Measurements from ENCODE around the gene MDGA2.
A peak's percentile ranks its signal among the peaks of the same experiment; 100 is the strongest.

MDGA2 gene

GRCh38 chr14:47235619-47236018 is 439.8 kb downstream of the MDGA2 start:
- Histone ChIP-seq H3K9ac (ENCODE audit: low read depth, low read length, poor library complexity) (no peak overlapping the region), H2BK15ac (ENCODE audit: low read length) (no peak overlapping the region), H3K79me1 (ENCODE audit: low read depth, low read length) (no peaks in the 10 kb centered on the region), H4K8ac (ENCODE audit: low read depth, low read length) (no peak overlapping the region), H2AK5ac (ENCODE audit: low read depth, low read length) (no peak overlapping the region), H2AFZ (ENCODE audit: low read length) (no peak overlapping the region), H3K27ac (replicated peaks; ENCODE audit: low read length) (no peak overlapping the region), H2BK12ac (ENCODE audit: low read length) (no peak overlapping the region), H3K4ac (ENCODE audit: low read length) (no peak overlapping the region), H3K9me3 (replicated peaks in 1 of 2; ENCODE audit: control insufficient read depth in 2 of 2, insufficient read depth in 1 of 2, low read depth in 1 of 2, low read length in 2 of 2) (no peaks in the 10 kb centered on the region), H4K91ac (ENCODE audit: low read depth, low read length, poor library complexity) (no peak overlapping the region), H3K4me3 (ENCODE audit: low read length in 2 of 2) (no peak overlapping the region), H3K23ac (ENCODE audit: low read depth, low read length, poor library complexity) (no peak overlapping the region), H3K36me3 (replicated peaks in 1 of 2; ENCODE audit: control insufficient read depth in 2 of 2, insufficient read depth in 2 of 2, low read length in 2 of 2) (no peaks in the 10 kb centered on the region), H3K4me1 (ENCODE audit: control insufficient read depth in 2 of 2, insufficient read depth in 1 of 2, low read depth in 1 of 2, low read length in 2 of 2) (no peaks in the 10 kb centered on the region), H3K27me3 (ENCODE audit: control insufficient read depth in 3 of 3, insufficient read depth in 3 of 3, low read depth in 1 of 3, low read length in 3 of 3) (no peaks in the 10 kb centered on the region), H2BK120ac (ENCODE audit: low read depth, low read length) (no peak overlapping the region), H3K4me2 (ENCODE audit: insufficient read depth, low read length, poor library complexity, severe bottlenecking) (no peak overlapping the region), H2BK5ac (ENCODE audit: low read length) (no peak overlapping the region), H3K14ac (ENCODE audit: low read length) (no peak overlapping the region), H3K18ac (ENCODE audit: low read length) (no peak overlapping the region)
- WGBS, 2 donors (ENCODE audit: extremely low coverage in 2 of 2, insufficient read length in 2 of 2, insufficient replicate concordance in 1 of 2) = no CpG with 5 or more reads among the region's 3 CpGs
- no peak for DNase-seq (ENCODE audit: low spot score)

GRCh38 chr14:47226877-47227520 is 448.4 kb downstream of the MDGA2 start:
- H3K9me3 ChIP-seq (replicated peaks in 1 of 2; ENCODE audit: control insufficient read depth in 2 of 2, insufficient read depth in 1 of 2, low read depth in 1 of 2, low read length in 2 of 2) = peaks cover 0 to 4% of the 10 kb centered on the region in 2 donors
- no peak overlapping the region for H2AK5ac ChIP-seq (ENCODE audit: low read depth, low read length)
- H3K36me3 ChIP-seq (replicated peaks in 1 of 2; ENCODE audit: control insufficient read depth in 2 of 2, insufficient read depth in 2 of 2, low read length in 2 of 2) = no peaks in the 10 kb centered on the region
- peaks cover 2 to 4% of the 10 kb centered on the region in 2 donors for H3K4me1 ChIP-seq (ENCODE audit: control insufficient read depth in 2 of 2, insufficient read depth in 1 of 2, low read depth in 1 of 2, low read length in 2 of 2)
- no peak overlapping the region for H2BK120ac ChIP-seq (ENCODE audit: low read depth, low read length)
- H3K27me3 ChIP-seq (ENCODE audit: control insufficient read depth in 3 of 3, insufficient read depth in 3 of 3, low read depth in 1 of 3, low read length in 3 of 3) = no peaks in the 10 kb centered on the region
- H2AFZ ChIP-seq (ENCODE audit: low read length) = peak overlapping the region; percentile 45
- H4K91ac ChIP-seq (ENCODE audit: low read depth, low read length, poor library complexity) = no peak overlapping the region
- no peaks in the 10 kb centered on the region for H3K79me1 ChIP-seq (ENCODE audit: low read depth, low read length)
- H3K9ac ChIP-seq (ENCODE audit: low read depth, low read length, poor library complexity) = no peak overlapping the region
- H3K27ac ChIP-seq (replicated peaks; ENCODE audit: low read length) = no peak overlapping the region
- H3K18ac ChIP-seq (ENCODE audit: low read length) = no peak overlapping the region
- no peak overlapping the region for H2BK5ac ChIP-seq (ENCODE audit: low read length)
- WGBS, 2 donors (ENCODE audit: extremely low coverage in 2 of 2, insufficient read length in 2 of 2, insufficient replicate concordance in 1 of 2) = no CpG with 5 or more reads among the region's 5 CpGs
- H3K4ac ChIP-seq (ENCODE audit: low read length) = no peak overlapping the region
- H4K8ac ChIP-seq (ENCODE audit: low read depth, low read length) = no peak overlapping the region
- H2BK12ac ChIP-seq (ENCODE audit: low read length) = no peak overlapping the region
- DNase-seq (ENCODE audit: low spot score) = no peak
- H3K4me2 ChIP-seq (ENCODE audit: insufficient read depth, low read length, poor library complexity, severe bottlenecking) = no peak overlapping the region
- H3K23ac ChIP-seq (ENCODE audit: low read depth, low read length, poor library complexity) = no peak overlapping the region
- no peak overlapping the region for H3K14ac ChIP-seq (ENCODE audit: low read length)
- no peak overlapping the region for H2BK15ac ChIP-seq (ENCODE audit: low read length)
- H3K4me3 ChIP-seq (ENCODE audit: low read length in 2 of 2) = no peak overlapping the region

GRCh38 chr14:47223656-47224055 is 451.7 kb downstream of the MDGA2 start:
- H3K79me1 ChIP-seq (ENCODE audit: low read depth, low read length) = no peaks in the 10 kb centered on the region
- H3K4ac ChIP-seq (ENCODE audit: low read length) = no peak overlapping the region
- no peak overlapping the region for H2BK15ac ChIP-seq (ENCODE audit: low read length)
- H4K8ac ChIP-seq (ENCODE audit: low read depth, low read length) = no peak overlapping the region
- peaks cover 2 to 6% of the 10 kb centered on the region in 2 donors for H3K4me1 ChIP-seq (ENCODE audit: control insufficient read depth in 2 of 2, insufficient read depth in 1 of 2, low read depth in 1 of 2, low read length in 2 of 2)
- no peak overlapping the region for H3K9ac ChIP-seq (ENCODE audit: low read depth, low read length, poor library complexity)
- H4K91ac ChIP-seq (ENCODE audit: low read depth, low read length, poor library complexity) = no peak overlapping the region
- no peak overlapping the region for H2BK5ac ChIP-seq (ENCODE audit: low read length)
- DNase-seq (ENCODE audit: low spot score) = no peak
- no peak overlapping the region for H3K4me3 ChIP-seq (ENCODE audit: low read length in 2 of 2)
- WGBS, 2 donors (ENCODE audit: extremely low coverage in 2 of 2, insufficient read length in 2 of 2, insufficient replicate concordance in 1 of 2) = no CpG with 5 or more reads among the region's 4 CpGs
- H2AK5ac ChIP-seq (ENCODE audit: low read depth, low read length) = no peak overlapping the region
- no peak overlapping the region for H2BK12ac ChIP-seq (ENCODE audit: low read length)
- H3K9me3 ChIP-seq (replicated peaks in 1 of 2; ENCODE audit: control insufficient read depth in 2 of 2, insufficient read depth in 1 of 2, low read depth in 1 of 2, low read length in 2 of 2) = peaks cover 0 to 4% of the 10 kb centered on the region in 2 donors
- no peak overlapping the region for H3K18ac ChIP-seq (ENCODE audit: low read length)
- H3K4me2 ChIP-seq (ENCODE audit: insufficient read depth, low read length, poor library complexity, severe bottlenecking) = no peak overlapping the region
- no peaks in the 10 kb centered on the region for H3K27me3 ChIP-seq (ENCODE audit: control insufficient read depth in 3 of 3, insufficient read depth in 3 of 3, low read depth in 1 of 3, low read length in 3 of 3)
- no peak overlapping the region for H3K27ac ChIP-seq (replicated peaks; ENCODE audit: low read length)
- no peak overlapping the region for H3K14ac ChIP-seq (ENCODE audit: low read length)
- H3K36me3 ChIP-seq (replicated peaks in 1 of 2; ENCODE audit: control insufficient read depth in 2 of 2, insufficient read depth in 2 of 2, low read length in 2 of 2) = no peaks in the 10 kb centered on the region
- H3K23ac ChIP-seq (ENCODE audit: low read depth, low read length, poor library complexity) = no peak overlapping the region
- no peak overlapping the region for H2AFZ ChIP-seq (ENCODE audit: low read length)
- no peak overlapping the region for H2BK120ac ChIP-seq (ENCODE audit: low read depth, low read length)

- no peak overlapping the region for H2BK120ac ChIP-seq (ENCODE audit: low read depth, low read length)
- no peak overlapping the region for H3K4ac ChIP-seq (ENCODE audit: low read length)
- no peak overlapping the region for H3K9ac ChIP-seq (ENCODE audit: low read depth, low read length, poor library complexity)
- peak overlapping the region; percentile 21 for H2AFZ ChIP-seq (ENCODE audit: low read length)
- no peak overlapping the region for H3K18ac ChIP-seq (ENCODE audit: low read length)
- no peak overlapping the region for H3K27ac ChIP-seq (replicated peaks; ENCODE audit: low read length)
- H2AK5ac ChIP-seq (ENCODE audit: low read depth, low read length) = no peak overlapping the region
- H3K4me2 ChIP-seq (ENCODE audit: insufficient read depth, low read length, poor library complexity, severe bottlenecking) = no peak overlapping the region
- no CpG with 5 or more reads among the region's 2 CpGs for WGBS, 2 donors (ENCODE audit: extremely low coverage in 2 of 2, insufficient read length in 2 of 2, insufficient replicate concordance in 1 of 2)
- DNase-seq (ENCODE audit: low spot score) = no peak
- no peaks in the 10 kb centered on the region for H3K36me3 ChIP-seq (replicated peaks in 1 of 2; ENCODE audit: control insufficient read depth in 2 of 2, insufficient read depth in 2 of 2, low read length in 2 of 2)
- H3K9me3 ChIP-seq (replicated peaks in 1 of 2; ENCODE audit: control insufficient read depth in 2 of 2, insufficient read depth in 1 of 2, low read depth in 1 of 2, low read length in 2 of 2) = peaks cover 0 to 4% of the 10 kb centered on the region in 2 donors
- peaks cover 0 to 2% of the 10 kb centered on the region in 2 donors for H3K4me1 ChIP-seq (ENCODE audit: control insufficient read depth in 2 of 2, insufficient read depth in 1 of 2, low read depth in 1 of 2, low read length in 2 of 2)
- H2BK12ac ChIP-seq (ENCODE audit: low read length) = no peak overlapping the region
- H3K79me1 ChIP-seq (ENCODE audit: low read depth, low read length) = no peaks in the 10 kb centered on the region
- H4K8ac ChIP-seq (ENCODE audit: low read depth, low read length) = no peak overlapping the region
- no peaks in the 10 kb centered on the region for H3K27me3 ChIP-seq (ENCODE audit: control insufficient read depth in 3 of 3, insufficient read depth in 3 of 3, low read depth in 1 of 3, low read length in 3 of 3)
- no peak overlapping the region for H2BK5ac ChIP-seq (ENCODE audit: low read length)
- no peak overlapping the region for H3K23ac ChIP-seq (ENCODE audit: low read depth, low read length, poor library complexity)
- H4K91ac ChIP-seq (ENCODE audit: low read depth, low read length, poor library complexity) = no peak overlapping the region
- no peak overlapping the region for H3K4me3 ChIP-seq (ENCODE audit: low read length in 2 of 2)
- H3K14ac ChIP-seq (ENCODE audit: low read length) = no peak overlapping the region
- no peak overlapping the region for H2BK15ac ChIP-seq (ENCODE audit: low read length)
These were observed 455.3 kb downstream of the MDGA2 start for GRCh38 chr14:47220096-47220495.

Data from neuronal stem cell (in vitro differentiated cells).